ENCODE measurements around the gene TP73.

DNA sequence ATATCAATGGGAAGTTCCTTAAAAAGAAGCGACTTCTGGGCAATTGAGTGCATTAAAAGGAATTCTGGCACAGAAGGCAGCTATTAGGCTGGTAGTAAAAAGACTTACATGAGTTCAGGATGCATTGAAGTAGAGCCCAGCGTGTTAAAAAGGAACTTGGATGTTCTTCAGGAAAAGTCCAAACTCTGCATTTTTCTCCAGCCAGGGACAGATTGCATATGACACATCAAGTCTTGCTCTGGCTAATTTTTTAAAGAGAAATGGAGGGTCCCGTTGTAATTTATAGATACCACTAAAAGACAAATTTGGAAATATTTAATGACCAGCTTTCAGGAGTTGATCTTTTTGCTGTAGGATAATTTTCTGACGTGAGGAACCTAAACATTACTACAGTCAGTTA, 26.3 kb upstream of the TP73 start:
- TF ChIP-seq SNAI2 (CRISPR knock-in tag; IDR thresholded peaks at IDR 0.05) = no peak
- TF ChIP-seq PPARA (CRISPR knock-in tag; IDR thresholded peaks at IDR 0.05; ENCODE audit: borderline replicate concordance) = no peak
- TF ChIP-seq, protein P1, sequence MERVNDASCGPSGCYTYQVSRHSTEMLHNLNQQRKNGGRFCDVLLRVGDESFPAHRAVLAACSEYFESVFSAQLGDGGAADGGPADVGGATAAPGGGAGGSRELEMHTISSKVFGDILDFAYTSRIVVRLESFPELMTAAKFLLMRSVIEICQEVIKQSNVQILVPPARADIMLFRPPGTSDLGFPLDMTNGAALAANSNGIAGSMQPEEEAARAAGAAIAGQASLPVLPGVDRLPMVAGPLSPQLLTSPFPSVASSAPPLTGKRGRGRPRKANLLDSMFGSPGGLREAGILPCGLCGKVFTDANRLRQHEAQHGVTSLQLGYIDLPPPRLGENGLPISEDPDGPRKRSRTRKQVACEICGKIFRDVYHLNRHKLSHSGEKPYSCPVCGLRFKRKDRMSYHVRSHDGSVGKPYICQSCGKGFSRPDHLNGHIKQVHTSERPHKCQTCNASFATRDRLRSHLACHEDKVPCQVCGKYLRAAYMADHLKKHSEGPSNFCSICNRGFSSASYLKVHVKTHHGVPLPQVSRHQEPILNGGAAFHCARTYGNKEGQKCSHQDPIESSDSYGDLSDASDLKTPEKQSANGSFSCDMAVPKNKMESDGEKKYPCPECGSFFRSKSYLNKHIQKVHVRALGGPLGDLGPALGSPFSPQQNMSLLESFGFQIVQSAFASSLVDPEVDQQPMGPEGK (CRISPR knock-in tag; IDR thresholded peaks at IDR 0.05; ENCODE audit: borderline replicate concordance) = no peak
- no peak for TF ChIP-seq ZNF565 (CRISPR knock-in tag; conservative IDR thresholded peaks at IDR 0.05; ENCODE audit: low read depth)
- TF ChIP-seq, protein P2, sequence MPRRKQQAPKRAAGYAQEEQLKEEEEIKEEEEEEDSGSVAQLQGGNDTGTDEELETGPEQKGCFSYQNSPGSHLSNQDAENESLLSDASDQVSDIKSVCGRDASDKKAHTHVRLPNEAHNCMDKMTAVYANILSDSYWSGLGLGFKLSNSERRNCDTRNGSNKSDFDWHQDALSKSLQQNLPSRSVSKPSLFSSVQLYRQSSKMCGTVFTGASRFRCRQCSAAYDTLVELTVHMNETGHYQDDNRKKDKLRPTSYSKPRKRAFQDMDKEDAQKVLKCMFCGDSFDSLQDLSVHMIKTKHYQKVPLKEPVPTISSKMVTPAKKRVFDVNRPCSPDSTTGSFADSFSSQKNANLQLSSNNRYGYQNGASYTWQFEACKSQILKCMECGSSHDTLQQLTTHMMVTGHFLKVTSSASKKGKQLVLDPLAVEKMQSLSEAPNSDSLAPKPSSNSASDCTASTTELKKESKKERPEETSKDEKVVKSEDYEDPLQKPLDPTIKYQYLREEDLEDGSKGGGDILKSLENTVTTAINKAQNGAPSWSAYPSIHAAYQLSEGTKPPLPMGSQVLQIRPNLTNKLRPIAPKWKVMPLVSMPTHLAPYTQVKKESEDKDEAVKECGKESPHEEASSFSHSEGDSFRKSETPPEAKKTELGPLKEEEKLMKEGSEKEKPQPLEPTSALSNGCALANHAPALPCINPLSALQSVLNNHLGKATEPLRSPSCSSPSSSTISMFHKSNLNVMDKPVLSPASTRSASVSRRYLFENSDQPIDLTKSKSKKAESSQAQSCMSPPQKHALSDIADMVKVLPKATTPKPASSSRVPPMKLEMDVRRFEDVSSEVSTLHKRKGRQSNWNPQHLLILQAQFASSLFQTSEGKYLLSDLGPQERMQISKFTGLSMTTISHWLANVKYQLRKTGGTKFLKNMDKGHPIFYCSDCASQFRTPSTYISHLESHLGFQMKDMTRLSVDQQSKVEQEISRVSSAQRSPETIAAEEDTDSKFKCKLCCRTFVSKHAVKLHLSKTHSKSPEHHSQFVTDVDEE (CRISPR knock-in tag; IDR thresholded peaks at IDR 0.05) = no peak
- no peak for TF ChIP-seq TCF4 (CRISPR knock-in tag; IDR thresholded peaks at IDR 0.05; ENCODE audit: borderline replicate concordance)
- TF ChIP-seq, protein P3, sequence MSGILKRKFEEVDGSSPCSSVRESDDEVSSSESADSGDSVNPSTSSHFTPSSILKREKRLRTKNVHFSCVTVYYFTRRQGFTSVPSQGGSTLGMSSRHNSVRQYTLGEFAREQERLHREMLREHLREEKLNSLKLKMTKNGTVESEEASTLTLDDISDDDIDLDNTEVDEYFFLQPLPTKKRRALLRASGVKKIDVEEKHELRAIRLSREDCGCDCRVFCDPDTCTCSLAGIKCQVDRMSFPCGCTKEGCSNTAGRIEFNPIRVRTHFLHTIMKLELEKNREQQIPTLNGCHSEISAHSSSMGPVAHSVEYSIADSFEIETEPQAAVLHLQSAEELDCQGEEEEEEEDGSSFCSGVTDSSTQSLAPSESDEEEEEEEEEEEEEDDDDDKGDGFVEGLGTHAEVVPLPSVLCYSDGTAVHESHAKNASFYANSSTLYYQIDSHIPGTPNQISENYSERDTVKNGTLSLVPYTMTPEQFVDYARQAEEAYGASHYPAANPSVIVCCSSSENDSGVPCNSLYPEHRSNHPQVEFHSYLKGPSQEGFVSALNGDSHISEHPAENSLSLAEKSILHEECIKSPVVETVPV (CRISPR knock-in tag; IDR thresholded peaks at IDR 0.05) = no peak
- no peak for TF ChIP-seq ZFP30 (CRISPR knock-in tag; IDR thresholded peaks at IDR 0.05)
- no peak for TF ChIP-seq ARNTL (CRISPR knock-in tag; IDR thresholded peaks at IDR 0.05; ENCODE audit: borderline replicate concordance, low read depth)
- no peak for TF ChIP-seq OSR1 (CRISPR knock-in tag; IDR thresholded peaks at IDR 0.05)
- TF ChIP-seq ESRRG (CRISPR knock-in tag; IDR thresholded peaks at IDR 0.05) = no peak

Measured in SK-N-SH treated with all-trans-retinoic acid at 6 μM for 48 hours (cell line).